HEK293 (cell line): ENCODE data around the gene COL4A1.

ENCODE experiments used
- CTCF ChIA-PET: fragments of 350-600 bp; formaldehyde crosslinking; extraction: SDS; loops from one replicate; lab custom pipeline; 2021; ENCODE audit warnings: antibody characterized with exemption; lab: Yijun Ruan, JAX
- POLR2A ChIA-PET: fragments of 300-600 bp; formaldehyde crosslinking; extraction: SDS; loops from one replicate; lab custom pipeline; 2020; ENCODE audit warnings: antibody characterized with exemption, inconsistent platforms; lab: Yijun Ruan, JAX
- H3K27ac ChIP-seq: fragments of 200-500 bp; sonication (Bioruptor generic); 2 replicates; pipeline ENCODE4 v1.5.1; 2014; ENCODE audit warnings: low read depth, low read length, control low read depth, inconsistent platforms; ENCODE audit errors: extremely low read depth
- H3K36me3 ChIP-seq, 2 experiments: fragments of 200-500 bp in 1 of 2; sonication (Bioruptor generic) in 1 of 2; 1 replicate in 1 of 2; 2 replicates in 1 of 2; pipeline ENCODE4 v1.5.1; 2014 to 2017; ENCODE audit warnings: inconsistent platforms in 2 of 2, low read length in 2 of 2; ENCODE audit not compliant: control insufficient read depth in 2 of 2, insufficient read depth in 1 of 2
- H3K4me1 ChIP-seq: fragments of 200-500 bp; sonication (Bioruptor generic); 2 replicates; pipeline ENCODE4 v1.5.1; 2014; ENCODE audit warnings: mild to moderate bottlenecking, low read length, inconsistent platforms; ENCODE audit not compliant: control insufficient read depth, insufficient read depth
- H3K4me3 ChIP-seq: 2 replicates; pipeline ENCODE4 v1.5.1; 2011; ENCODE audit warnings: low read depth, mild to moderate bottlenecking, control low read depth, low read length, moderate library complexity
- H3K9me3 ChIP-seq: fragments of 200-500 bp; sonication (Bioruptor generic); 2 replicates; pipeline ENCODE4 v1.5.1; 2014; ENCODE audit warnings: low read depth, low read length, inconsistent platforms; ENCODE audit not compliant: control insufficient read depth, insufficient read depth
- EGR2 ChIP-seq: fragments of 450-650 bp; formaldehyde crosslinking; IDR thresholded peaks from 2 replicates; pipeline ENCODE4 v1.5.1; 2016; ENCODE audit warnings: low read depth, missing biosample characterization, missing genetic modification characterization
- GFI1B ChIP-seq: fragments of 450-650 bp; formaldehyde crosslinking; IDR thresholded peaks from 2 replicates; pipeline ENCODE4 v1.5.1; 2016; ENCODE audit warnings: missing biosample characterization, missing genetic modification characterization
- GLIS2 ChIP-seq: fragments of 450-650 bp; formaldehyde crosslinking; IDR thresholded peaks from 2 replicates; pipeline ENCODE4 v1.5.1; 2016; ENCODE audit warnings: missing biosample characterization, missing genetic modification characterization
- HOXC10 ChIP-seq: sonication (generic); formaldehyde crosslinking; IDR thresholded peaks from 2 replicates; pipeline ENCODE4 v1.8.1; 2023; ENCODE audit warnings: mild to moderate bottlenecking, missing genetic modification reagents
- TRIM28 ChIP-seq: IDR thresholded peaks from 2 replicates; pipeline ENCODE4 v1.6.1; 2011; ENCODE audit warnings: low read length, control low read depth, borderline replicate concordance
- WT1 ChIP-seq: fragments of 450-650 bp; formaldehyde crosslinking; IDR thresholded peaks from 2 replicates; pipeline ENCODE4 v1.5.1; 2016; ENCODE audit warnings: missing biosample characterization, missing genetic modification characterization
- ZFHX2 ChIP-seq: fragments of 450-650 bp; formaldehyde crosslinking; conservative IDR thresholded peaks from 2 replicates; pipeline ENCODE4 v1.5.1; 2016; ENCODE audit warnings: missing biosample characterization, missing genetic modification characterization
- ZNF423 ChIP-seq: fragments of 450-650 bp; formaldehyde crosslinking; IDR thresholded peaks from 2 replicates; pipeline ENCODE4 v1.5.1; 2016; ENCODE audit warnings: missing biosample characterization, missing genetic modification characterization
- ZNF585B ChIP-seq: fragments of 450-650 bp; formaldehyde crosslinking; IDR thresholded peaks from 2 replicates; pipeline ENCODE4 v1.5.1; 2016; ENCODE audit warnings: missing biosample characterization, missing genetic modification characterization
- ZNF610 ChIP-seq: fragments of 450-650 bp; formaldehyde crosslinking; IDR thresholded peaks from 2 replicates; pipeline ENCODE4 v1.5.1; 2016; ENCODE audit warnings: missing biosample characterization, missing genetic modification characterization, borderline replicate concordance
- ZNF654 ChIP-seq: fragments of 450-650 bp; formaldehyde crosslinking; IDR thresholded peaks from 2 replicates; pipeline ENCODE4 v1.5.1; 2016; ENCODE audit warnings: low read depth, missing biosample characterization, missing genetic modification characterization
- ZNF76 ChIP-seq: fragments of 450-650 bp; formaldehyde crosslinking; IDR thresholded peaks from 2 replicates; pipeline ENCODE4; 2016; ENCODE audit warnings: low read depth, missing biosample characterization, missing genetic modification characterization, borderline replicate concordance
- TF ChIP-seq, protein P1 (sequence below): fragments of 450-650 bp; formaldehyde crosslinking; IDR thresholded peaks from 2 replicates; pipeline ENCODE4 v1.5.1; 2016; ENCODE audit warnings: missing biosample characterization, missing genetic modification characterization
- TF ChIP-seq, protein P2 (sequence below): fragments of 450-650 bp; formaldehyde crosslinking; conservative IDR thresholded peaks from 2 replicates; pipeline ENCODE4 v1.5.1; 2016; ENCODE audit warnings: low read depth, missing biosample characterization, missing genetic modification characterization

Gene COL4A1

DNA sequence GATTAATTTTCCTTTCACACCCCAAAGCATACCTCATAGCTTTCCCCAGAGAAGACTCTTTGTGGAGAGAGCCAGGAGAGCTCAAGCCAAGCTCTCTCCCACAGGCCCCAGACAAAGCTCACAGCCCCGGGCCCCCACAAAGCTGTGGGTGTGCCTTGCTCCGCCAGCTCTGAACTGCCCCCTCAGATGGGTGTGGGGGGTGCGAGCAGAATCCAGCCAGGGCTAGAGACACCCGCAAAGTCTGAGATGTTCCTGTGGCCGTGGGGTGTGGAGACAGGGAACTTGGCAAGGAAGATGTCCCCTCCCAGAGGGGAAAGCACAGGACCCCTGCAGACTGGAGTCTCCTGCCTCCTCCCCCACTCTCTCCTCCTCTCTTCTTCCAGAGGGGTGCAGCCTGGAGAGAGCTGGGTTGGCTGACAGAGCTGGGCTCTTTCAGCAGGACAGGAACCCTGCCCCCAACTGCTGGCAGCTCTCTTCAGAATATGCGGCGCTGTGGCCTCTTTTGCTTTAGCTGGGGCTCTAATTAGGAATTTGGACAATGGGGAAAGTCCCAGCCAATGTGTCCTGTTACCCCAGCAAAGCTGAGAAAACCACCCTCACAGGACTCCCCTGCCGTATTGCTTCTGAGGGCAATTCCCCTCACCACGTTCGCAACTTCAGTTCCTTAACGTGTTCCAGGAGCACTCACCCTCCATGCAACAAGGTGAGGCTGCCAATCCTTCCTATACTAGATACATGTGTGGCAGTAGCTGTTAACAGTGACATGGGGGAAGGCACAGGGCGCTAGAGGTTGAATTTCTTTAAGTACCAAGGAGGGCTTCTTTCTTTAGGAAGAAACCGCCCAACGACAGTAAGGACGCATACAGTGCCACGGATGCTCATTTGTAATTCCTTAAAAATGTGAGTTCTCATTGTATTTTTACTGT, 170.0 kb downstream of the COL4A1 start:
- Histone ChIP-seq H3K36me3 (no peaks in the 10 kb centered on the region), H3K27ac (no peak overlapping the region), H3K4me3 (no peak overlapping the region), H3K4me1 (no peaks in the 10 kb centered on the region; the same call in 1 of the 2 replicates), H3K9me3 (no peaks in the 10 kb centered on the region)
- TF ChIP-seq ZFHX2 (tag by site-specific recombination) (peak; percentile 67), EGR2 (tag by site-specific recombination) (peak; percentile 72)
- TF ChIP-seq, protein P1, sequence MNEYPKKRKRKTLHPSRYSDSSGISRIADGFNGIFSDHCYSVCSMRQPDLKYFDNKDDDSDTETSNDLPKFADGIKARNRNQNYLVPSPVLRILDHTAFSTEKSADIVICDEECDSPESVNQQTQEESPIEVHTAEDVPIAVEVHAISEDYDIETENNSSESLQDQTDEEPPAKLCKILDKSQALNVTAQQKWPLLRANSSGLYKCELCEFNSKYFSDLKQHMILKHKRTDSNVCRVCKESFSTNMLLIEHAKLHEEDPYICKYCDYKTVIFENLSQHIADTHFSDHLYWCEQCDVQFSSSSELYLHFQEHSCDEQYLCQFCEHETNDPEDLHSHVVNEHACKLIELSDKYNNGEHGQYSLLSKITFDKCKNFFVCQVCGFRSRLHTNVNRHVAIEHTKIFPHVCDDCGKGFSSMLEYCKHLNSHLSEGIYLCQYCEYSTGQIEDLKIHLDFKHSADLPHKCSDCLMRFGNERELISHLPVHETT (tag by site-specific recombination) = no peak
- ChIA-PET POLR2A (no interaction called here), CTCF (no interaction called here)

DNA sequence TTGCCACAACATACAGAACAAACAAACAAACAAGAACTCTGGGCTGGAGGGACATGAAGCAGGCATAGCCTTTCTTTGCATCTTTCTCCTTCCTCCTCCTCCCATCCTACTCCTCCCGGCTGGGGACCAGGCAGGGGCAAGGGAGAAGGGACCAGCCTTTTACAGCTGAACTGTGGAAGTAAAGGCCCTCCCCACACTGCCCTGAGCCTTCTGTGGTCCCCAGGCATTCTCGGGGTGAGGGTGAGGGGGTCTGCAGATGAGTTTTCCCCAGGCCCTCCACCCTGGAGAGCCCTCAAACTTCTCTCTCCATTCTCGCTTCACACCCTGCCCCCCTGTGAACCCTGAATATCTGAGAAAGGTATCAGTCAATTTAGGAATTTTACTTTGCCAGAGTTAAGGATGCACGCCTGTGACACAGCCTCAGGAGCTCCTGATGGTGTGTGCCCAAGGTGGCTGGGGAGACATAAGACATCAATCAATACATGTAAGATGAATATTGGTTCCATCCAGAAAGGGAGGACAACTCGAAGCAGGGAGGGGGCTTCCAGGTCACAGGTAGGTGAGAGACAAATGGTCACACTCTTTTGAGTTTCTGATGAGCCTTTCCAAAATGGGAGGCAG, 170.9 kb downstream of the COL4A1 start:
- ChIA-PET CTCF (interaction anchor here (0.7 kb wide), 1 partner anchor 22 kb away, joined by 3 read pairs; no protein-coding TSS in a partner anchor), POLR2A (no interaction called here)
- no peaks in the 10 kb centered on the region for H3K36me3 ChIP-seq
- H3K4me1 ChIP-seq = no peaks in the 10 kb centered on the region; the same call in 1 of the 2 replicates
- H3K4me3 ChIP-seq = no peak overlapping the region
- no peaks in the 10 kb centered on the region for H3K9me3 ChIP-seq
- H3K27ac ChIP-seq = no peak overlapping the region
- TF ChIP-seq ZNF585B = no peak
- TF ChIP-seq ZNF610 (tag by site-specific recombination) = no peak
- TF ChIP-seq TRIM28 = no peak
- no peak for TF ChIP-seq GLIS2 (tag by site-specific recombination)
- no peak for TF ChIP-seq ZNF76

DNA sequence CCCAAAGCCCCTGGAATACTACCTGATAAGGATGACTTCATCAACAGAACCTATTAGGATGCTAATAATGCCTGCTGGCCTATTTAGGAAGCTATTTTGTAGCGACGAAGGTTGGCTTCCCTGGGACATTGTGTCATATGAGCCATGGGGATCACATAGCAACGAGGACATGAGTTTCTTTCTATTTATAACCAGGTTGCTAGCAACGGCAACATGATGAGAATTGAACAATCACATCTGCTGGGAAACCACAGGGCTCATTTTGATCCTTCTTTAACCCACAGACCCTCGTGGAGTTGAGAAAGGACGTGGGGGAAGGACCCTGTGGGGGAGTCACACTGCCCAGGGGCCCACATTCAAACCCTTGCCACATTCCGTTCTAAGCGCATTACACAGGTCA, 172.2 kb downstream of the COL4A1 start:
- Histone ChIP-seq H3K27ac (no peak overlapping the region), H3K4me1 (no peaks in the 10 kb centered on the region; the same call in 1 of the 2 replicates), H3K36me3 (no peaks in the 10 kb centered on the region), H3K9me3 (no peaks in the 10 kb centered on the region), H3K4me3 (no peak overlapping the region)
- ChIA-PET POLR2A (no interaction called here), CTCF (no interaction called here)
- TF ChIP-seq ZNF423 = no peak
- no peak for TF ChIP-seq GFI1B (tag by site-specific recombination)
- TF ChIP-seq, protein P2, sequence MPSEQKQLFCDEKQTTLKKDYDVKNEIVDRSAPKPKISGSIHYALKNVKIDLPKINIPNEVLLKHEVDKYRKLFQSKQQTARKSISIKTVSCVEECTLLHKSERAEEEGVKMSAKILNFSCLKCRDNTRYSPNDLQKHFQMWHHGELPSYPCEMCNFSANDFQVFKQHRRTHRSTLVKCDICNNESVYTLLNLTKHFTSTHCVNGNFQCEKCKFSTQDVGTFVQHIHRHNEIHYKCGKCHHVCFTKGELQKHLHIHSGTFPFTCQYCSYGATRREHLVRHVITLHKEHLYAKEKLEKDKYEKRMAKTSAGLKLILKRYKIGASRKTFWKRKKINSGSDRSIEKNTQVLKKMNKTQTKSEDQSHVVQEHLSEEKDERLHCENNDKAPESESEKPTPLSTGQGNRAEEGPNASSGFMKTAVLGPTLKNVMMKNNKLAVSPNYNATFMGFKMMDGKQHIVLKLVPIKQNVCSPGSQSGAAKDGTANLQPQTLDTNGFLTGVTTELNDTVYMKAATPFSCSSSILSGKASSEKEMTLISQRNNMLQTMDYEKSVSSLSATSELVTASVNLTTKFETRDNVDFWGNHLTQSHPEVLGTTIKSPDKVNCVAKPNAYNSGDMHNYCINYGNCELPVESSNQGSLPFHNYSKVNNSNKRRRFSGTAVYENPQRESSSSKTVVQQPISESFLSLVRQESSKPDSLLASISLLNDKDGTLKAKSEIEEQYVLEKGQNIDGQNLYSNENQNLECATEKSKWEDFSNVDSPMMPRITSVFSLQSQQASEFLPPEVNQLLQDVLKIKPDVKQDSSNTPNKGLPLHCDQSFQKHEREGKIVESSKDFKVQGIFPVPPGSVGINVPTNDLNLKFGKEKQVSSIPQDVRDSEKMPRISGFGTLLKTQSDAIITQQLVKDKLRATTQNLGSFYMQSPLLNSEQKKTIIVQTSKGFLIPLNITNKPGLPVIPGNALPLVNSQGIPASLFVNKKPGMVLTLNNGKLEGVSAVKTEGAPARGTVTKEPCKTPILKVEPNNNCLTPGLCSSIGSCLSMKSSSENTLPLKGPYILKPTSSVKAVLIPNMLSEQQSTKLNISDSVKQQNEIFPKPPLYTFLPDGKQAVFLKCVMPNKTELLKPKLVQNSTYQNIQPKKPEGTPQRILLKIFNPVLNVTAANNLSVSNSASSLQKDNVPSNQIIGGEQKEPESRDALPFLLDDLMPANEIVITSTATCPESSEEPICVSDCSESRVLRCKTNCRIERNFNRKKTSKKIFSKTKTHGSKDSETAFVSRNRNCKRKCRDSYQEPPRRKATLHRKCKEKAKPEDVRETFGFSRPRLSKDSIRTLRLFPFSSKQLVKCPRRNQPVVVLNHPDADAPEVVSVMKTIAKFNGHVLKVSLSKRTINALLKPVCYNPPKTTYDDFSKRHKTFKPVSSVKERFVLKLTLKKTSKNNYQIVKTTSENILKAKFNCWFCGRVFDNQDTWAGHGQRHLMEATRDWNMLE (tag by site-specific recombination) = no peak
- no peak for TF ChIP-seq ZNF654 (tag by site-specific recombination)
- no peak for TF ChIP-seq TRIM28
- no peak for TF ChIP-seq WT1 (tag by site-specific recombination)
- TF ChIP-seq HOXC10 (CRISPR knock-in tag) = no peak
